K562 (cell line): Measurements from ENCODE around the gene ZBTB18.

ENCODE experiments used
- ARHGAP35 ChIP-seq: fragments of 450-650 bp; IDR thresholded peaks from 2 replicates; pipeline ENCODE4 v1.6.1; 2018; ENCODE audit not compliant: partially characterized antibody
- CEBPB ChIP-seq: fragments of 450-650 bp; IDR thresholded peaks from 2 replicates; pipeline ENCODE4 v1.6.1; 2016; ENCODE audit warnings: missing genetic modification characterization, missing compliant biosample characterization
- CHCHD3 ChIP-seq: fragments of 250-450 bp; sonication (Bioruptor Pico); IDR thresholded peaks from 2 replicates; pipeline ENCODE4 v2.1.2; 2022; ENCODE audit warnings: mild to moderate bottlenecking
- CHD2 ChIP-seq: IDR thresholded peaks from 2 replicates; pipeline ENCODE4 v1.6.1; 2011; ENCODE audit warnings: low read depth, low read length
- GTF2E2 ChIP-seq: fragments of 200-800 bp; sonication (Bioruptor generic); IDR thresholded peaks from 2 replicates; pipeline ENCODE4 v1.6.1; 2016; ENCODE audit warnings: missing genetic modification characterization, missing compliant biosample characterization
- HDAC6 ChIP-seq: IDR thresholded peaks from 2 replicates; pipeline ENCODE4 v1.6.1; 2012; ENCODE audit warnings: low read depth, mild to moderate bottlenecking, control low read depth, inconsistent platforms, low read length, moderate library complexity
- MXI1 ChIP-seq: IDR thresholded peaks from 2 replicates; pipeline ENCODE4 v1.6.1; 2011; ENCODE audit warnings: low read depth, mild to moderate bottlenecking, improper control_type of control experiment, low read length
- POLR2A ChIP-seq: fragments of 450-650 bp; conservative IDR thresholded peaks from 2 replicates; pipeline ENCODE4 v1.6.1; 2016
- PURB ChIP-seq: sonication (generic); formaldehyde crosslinking; IDR thresholded peaks from 2 replicates; pipeline ENCODE4 v1.9.0; 2021; ENCODE audit warnings: low read depth, mild to moderate bottlenecking, missing genetic modification reagents
- SP1 ChIP-seq: sonication (generic); formaldehyde crosslinking; IDR thresholded peaks from 2 replicates; pipeline ENCODE4 v1.8.1; 2022; ENCODE audit warnings: mild to moderate bottlenecking, missing genetic modification reagents
- TBL1XR1 ChIP-seq, 2 experiments: IDR thresholded peaks; 2 replicates each; pipeline ENCODE4 v1.6.1; 2012; ENCODE audit warnings: improper control_type of control experiment in 2 of 2, low read length in 2 of 2, mild to moderate bottlenecking in 1 of 2
- ZBTB8A ChIP-seq: fragments of 450-650 bp; IDR thresholded peaks from 2 replicates; pipeline ENCODE4 v1.6.1; 2018; ENCODE audit warnings: mild to moderate bottlenecking, moderate library complexity; ENCODE audit not compliant: partially characterized antibody
- TF ChIP-seq, protein P1 (sequence below), 2 experiments: fragments of 450-650 bp; formaldehyde crosslinking in 1 of 2; IDR thresholded peaks; 2 replicates each; pipeline versions ENCODE4 v1.4.0 to v1.6.1; 2014 to 2020; ENCODE audit warnings: mild to moderate bottlenecking in 2 of 2, borderline replicate concordance in 1 of 2, low read depth in 1 of 2
- TF ChIP-seq, protein P2 (sequence below), 3 experiments: IDR thresholded peaks in 2 of 3; conservative IDR thresholded peaks in 1 of 3; 2 replicates each; pipeline ENCODE4 v1.5.1; 2011 to 2012; ENCODE audit warnings: low read length in 3 of 3, mild to moderate bottlenecking in 3 of 3, control low read depth in 2 of 3, improper control_type of control experiment in 1 of 3, inconsistent platforms in 1 of 3, low read depth in 1 of 3, mixed read lengths in 1 of 3, moderate library complexity in 1 of 3; ENCODE audit not compliant: insufficient read depth in 2 of 3

DNA sequence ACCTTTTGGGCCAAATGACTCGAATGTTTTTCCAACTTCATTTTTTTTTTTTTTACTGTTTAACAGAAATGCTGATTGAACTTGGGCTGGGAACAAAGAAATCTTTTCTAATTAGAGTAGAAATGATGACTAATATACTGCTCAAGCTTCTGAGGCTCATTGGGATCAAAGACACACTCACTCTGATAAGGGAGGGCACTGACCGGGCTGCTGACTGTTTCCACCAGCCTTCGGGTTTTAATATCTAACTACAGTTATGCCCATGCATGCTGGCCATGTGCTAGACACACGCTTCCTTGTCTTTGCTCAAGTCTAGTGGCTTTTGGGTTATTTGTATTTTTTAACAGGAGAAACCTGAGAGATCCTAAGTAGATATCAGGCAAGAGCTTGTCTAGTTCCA lies 16.8 kb downstream of the ZBTB18 start:
- TF ChIP-seq, protein P1, sequence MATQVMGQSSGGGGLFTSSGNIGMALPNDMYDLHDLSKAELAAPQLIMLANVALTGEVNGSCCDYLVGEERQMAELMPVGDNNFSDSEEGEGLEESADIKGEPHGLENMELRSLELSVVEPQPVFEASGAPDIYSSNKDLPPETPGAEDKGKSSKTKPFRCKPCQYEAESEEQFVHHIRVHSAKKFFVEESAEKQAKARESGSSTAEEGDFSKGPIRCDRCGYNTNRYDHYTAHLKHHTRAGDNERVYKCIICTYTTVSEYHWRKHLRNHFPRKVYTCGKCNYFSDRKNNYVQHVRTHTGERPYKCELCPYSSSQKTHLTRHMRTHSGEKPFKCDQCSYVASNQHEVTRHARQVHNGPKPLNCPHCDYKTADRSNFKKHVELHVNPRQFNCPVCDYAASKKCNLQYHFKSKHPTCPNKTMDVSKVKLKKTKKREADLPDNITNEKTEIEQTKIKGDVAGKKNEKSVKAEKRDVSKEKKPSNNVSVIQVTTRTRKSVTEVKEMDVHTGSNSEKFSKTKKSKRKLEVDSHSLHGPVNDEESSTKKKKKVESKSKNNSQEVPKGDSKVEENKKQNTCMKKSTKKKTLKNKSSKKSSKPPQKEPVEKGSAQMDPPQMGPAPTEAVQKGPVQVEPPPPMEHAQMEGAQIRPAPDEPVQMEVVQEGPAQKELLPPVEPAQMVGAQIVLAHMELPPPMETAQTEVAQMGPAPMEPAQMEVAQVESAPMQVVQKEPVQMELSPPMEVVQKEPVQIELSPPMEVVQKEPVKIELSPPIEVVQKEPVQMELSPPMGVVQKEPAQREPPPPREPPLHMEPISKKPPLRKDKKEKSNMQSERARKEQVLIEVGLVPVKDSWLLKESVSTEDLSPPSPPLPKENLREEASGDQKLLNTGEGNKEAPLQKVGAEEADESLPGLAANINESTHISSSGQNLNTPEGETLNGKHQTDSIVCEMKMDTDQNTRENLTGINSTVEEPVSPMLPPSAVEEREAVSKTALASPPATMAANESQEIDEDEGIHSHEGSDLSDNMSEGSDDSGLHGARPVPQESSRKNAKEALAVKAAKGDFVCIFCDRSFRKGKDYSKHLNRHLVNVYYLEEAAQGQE (IDR thresholded peaks at IDR 0.05; ENCODE audit: borderline replicate concordance), result no peak
- TF ChIP-seq, protein P1 (CRISPR knock-in tag; IDR thresholded peaks at IDR 0.05; ENCODE audit: low read depth), result no peak
- TF ChIP-seq SP1 (CRISPR knock-in tag) (no peak), MXI1 (no peak), POLR2A (no peak), ZBTB8A (no peak), HDAC6 (no peak), TBL1XR1 (IDR thresholded peaks at IDR 0.05; ENCODE audit: low read length in 2 of 2) (no peak), CHCHD3 (CRISPR knock-in tag) (no peak), ARHGAP35 (no peak), CHD2 (no peak), PURB (CRISPR knock-in tag) (no peak), CEBPB (tag) (no peak), GTF2E2 (tag) (no peak)
- TF ChIP-seq, protein P2, sequence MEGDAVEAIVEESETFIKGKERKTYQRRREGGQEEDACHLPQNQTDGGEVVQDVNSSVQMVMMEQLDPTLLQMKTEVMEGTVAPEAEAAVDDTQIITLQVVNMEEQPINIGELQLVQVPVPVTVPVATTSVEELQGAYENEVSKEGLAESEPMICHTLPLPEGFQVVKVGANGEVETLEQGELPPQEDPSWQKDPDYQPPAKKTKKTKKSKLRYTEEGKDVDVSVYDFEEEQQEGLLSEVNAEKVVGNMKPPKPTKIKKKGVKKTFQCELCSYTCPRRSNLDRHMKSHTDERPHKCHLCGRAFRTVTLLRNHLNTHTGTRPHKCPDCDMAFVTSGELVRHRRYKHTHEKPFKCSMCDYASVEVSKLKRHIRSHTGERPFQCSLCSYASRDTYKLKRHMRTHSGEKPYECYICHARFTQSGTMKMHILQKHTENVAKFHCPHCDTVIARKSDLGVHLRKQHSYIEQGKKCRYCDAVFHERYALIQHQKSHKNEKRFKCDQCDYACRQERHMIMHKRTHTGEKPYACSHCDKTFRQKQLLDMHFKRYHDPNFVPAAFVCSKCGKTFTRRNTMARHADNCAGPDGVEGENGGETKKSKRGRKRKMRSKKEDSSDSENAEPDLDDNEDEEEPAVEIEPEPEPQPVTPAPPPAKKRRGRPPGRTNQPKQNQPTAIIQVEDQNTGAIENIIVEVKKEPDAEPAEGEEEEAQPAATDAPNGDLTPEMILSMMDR (IDR thresholded peaks at IDR 0.05 in 2 of 3, conservative IDR thresholded peaks at IDR 0.05 in 1 of 3; ENCODE audit: insufficient read depth in 2 of 3, low read depth in 1 of 3, low read length in 3 of 3), result no peak
